Measurements from ENCODE around the gene DOLK.

DOLK gene

DNA sequence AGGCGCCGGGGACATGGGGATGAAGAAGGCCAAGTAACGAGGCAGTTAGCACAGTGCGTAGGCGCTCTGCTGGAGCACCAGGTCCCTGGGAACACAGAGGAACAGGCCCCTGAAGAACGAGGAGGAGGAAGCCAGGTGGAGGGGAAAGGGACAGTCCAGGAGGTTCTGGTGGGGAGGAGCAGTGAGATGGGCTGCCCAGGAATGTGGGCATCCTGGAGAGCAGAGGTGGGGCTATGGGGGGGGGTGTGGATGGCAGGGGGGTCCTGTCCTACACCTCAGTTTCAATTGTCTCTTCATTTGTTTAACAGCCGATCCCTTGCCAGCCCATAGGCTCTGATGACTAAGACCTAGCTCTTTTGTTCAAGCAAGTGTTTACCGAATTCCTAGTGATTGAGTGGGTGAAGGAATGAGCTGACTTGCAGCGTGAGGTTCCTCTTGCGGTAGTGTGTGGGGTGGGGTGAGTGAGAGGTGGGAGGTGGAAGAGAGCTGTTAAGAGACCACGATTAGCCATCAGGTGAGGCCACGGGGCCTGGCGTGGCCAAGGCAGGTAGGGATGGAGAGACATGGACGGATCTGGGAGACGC lies 35.0 kb downstream of the DOLK start:
- TF ChIP-seq, protein P1, sequence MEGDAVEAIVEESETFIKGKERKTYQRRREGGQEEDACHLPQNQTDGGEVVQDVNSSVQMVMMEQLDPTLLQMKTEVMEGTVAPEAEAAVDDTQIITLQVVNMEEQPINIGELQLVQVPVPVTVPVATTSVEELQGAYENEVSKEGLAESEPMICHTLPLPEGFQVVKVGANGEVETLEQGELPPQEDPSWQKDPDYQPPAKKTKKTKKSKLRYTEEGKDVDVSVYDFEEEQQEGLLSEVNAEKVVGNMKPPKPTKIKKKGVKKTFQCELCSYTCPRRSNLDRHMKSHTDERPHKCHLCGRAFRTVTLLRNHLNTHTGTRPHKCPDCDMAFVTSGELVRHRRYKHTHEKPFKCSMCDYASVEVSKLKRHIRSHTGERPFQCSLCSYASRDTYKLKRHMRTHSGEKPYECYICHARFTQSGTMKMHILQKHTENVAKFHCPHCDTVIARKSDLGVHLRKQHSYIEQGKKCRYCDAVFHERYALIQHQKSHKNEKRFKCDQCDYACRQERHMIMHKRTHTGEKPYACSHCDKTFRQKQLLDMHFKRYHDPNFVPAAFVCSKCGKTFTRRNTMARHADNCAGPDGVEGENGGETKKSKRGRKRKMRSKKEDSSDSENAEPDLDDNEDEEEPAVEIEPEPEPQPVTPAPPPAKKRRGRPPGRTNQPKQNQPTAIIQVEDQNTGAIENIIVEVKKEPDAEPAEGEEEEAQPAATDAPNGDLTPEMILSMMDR (conservative IDR thresholded peaks at IDR 0.05), result no peak
- H3K27ac ChIP-seq, result peak overlapping the region; percentile 96; the same call in 1 of the 2 replicates

DNA sequence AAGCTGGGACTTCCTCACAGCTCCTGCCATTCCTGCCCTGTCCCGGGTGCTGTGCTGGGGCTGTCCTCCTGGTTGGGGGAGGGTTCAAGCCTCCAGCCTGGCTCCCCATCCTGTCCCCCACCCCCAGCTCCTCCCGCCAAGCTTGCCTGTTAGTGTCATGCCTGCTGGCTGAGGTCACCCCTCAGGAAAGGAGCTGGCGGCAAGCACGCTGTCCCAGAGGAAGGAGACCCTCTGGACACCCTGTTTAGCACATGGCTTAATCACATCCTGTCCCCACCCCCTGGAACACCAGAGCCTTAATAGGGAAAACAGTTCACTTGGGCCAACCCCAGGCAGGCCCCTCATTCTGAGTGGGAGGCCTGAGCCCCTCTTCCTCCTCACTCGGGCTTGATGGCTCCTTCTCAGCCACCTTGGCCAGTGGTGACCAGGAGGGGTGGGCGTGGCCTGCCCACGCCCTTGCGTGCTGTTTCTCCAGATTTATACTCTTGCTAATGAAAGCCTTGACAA lies 35.8 kb downstream of the DOLK start:
- no peak overlapping the region for H3K27ac ChIP-seq
- TF ChIP-seq, protein P1 (conservative IDR thresholded peaks at IDR 0.05), result no peak

DNA sequence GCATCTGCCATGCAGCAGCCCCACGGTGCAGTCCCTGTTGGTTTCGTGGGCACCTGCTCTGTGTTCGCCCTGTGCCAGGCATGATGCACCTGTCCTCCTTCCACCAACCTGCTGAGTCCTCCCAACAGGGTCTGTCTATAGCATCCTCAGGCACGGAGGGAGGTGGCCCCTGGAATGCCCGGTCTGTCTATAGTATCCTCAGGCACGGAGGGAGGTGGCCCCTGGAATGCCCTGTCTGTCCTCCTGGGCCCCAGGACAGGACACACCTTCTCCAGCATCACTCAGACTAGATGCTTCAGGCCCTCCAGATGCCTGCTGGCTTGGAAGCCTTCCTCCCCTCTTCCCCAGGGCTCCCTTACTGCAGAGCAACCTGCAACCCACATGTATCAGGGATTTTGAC lies 36.5 kb downstream of the DOLK start:
- TF ChIP-seq, protein P1 (conservative IDR thresholded peaks at IDR 0.05), result no peak
- H3K27ac ChIP-seq, result no peak overlapping the region; the same call in 1 of the 2 replicates

DNA sequence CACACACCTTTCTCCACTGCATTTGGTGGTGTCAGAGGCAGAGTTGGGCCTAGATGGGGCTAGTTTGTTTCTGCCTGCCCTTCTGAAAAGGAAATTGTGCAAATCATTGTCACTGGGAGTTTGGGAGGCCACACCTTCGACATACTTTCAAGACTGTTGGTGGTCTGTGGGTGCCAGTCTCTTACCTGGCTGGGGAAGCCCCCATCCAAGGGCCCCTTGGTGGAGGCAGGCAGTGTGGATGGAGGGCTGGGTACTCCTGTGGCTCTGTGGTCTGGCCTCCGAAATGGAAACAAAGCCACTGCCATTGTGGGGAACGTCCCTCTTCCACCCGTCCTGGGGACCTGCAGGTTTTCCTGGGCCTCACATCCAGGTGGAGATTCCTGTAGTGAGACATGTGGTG lies 37.5 kb downstream of the DOLK start:
- no peak overlapping the region; the same call in 1 of the 2 replicates for H3K27ac ChIP-seq
- TF ChIP-seq, protein P1 (conservative IDR thresholded peaks at IDR 0.05), result no peak

DNA sequence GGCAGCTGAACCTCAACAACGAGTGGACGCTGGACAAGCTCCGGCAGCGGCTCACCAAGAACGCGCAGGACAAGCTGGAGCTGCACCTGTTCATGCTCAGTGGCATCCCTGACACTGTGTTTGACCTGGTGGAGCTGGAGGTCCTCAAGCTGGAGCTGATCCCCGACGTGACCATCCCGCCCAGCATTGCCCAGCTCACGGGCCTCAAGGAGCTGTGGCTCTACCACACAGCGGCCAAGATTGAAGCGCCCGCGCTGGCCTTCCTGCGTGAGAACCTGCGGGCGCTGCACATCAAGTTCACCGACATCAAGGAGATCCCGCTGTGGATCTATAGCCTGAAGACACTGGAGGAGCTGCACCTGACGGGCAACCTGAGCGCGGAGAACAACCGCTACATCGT lies 39.0 kb downstream of the DOLK start:
- no peak overlapping the region for H3K27ac ChIP-seq

DNA sequence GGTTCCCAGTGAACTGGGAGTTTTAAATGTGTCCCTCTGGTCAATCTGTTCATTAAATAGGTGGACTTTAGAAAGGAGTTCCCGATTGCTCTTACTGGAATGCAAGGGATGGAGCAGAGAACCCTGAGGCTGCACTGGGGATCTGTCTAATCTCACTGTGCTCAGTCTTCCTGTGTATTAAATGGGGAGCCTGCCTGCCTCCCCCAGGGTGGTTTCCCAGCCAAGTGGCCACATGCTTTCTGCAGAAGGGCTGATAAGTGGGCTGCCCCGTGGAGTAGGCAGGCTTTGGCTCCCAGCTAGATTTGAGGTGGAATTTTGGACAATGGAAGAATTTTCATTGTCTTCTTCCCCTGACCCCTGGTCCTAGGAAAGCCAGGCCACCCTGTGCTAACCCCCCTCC lies 40.7 kb downstream of the DOLK start:
- H3K27ac ChIP-seq, result no peak overlapping the region
- TF ChIP-seq, protein P1 (conservative IDR thresholded peaks at IDR 0.05), result no peak

More for the DNA sequence above, 39.0 kb downstream of the DOLK start:
- TF ChIP-seq, protein P1 (conservative IDR thresholded peaks at IDR 0.05), result no peak

DNA sequence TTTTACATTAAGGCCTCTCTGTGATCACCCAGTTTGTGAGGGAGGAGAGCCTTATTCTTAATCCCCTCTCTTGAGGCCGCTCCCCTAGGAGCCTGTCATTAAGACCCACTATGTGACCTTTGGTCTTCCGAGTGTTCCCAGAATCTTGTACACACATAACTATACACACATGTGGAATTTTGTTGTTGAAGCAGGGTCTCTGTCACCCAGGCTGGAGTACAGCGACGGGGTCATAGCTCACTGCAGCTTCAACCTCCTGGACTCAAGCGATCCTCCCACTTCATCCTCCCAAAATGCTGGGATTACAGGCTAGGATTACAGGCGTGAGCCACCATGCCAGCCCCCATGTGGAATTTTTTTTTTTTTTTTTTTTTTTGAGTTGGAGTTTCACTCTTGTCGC lies 41.4 kb downstream of the DOLK start:
- TF ChIP-seq, protein P1 (conservative IDR thresholded peaks at IDR 0.05), result no peak
- no peak overlapping the region for H3K27ac ChIP-seq
